Osteoblast (primary cell): ENCODE results near the gene ASTN2. TPM values are rescaled to one million over a fixed set of nuclear protein-coding genes. Genes with fewer than 3 reads are reported as not detected.

ENCODE experiments used
- DNase-seq: peaks from one replicate; pipeline ENCODE4 v3.0.0; 2011; ENCODE audit warnings: low spot score, mixed read lengths; ENCODE audit not compliant: insufficient read length; ENCODE audit errors: missing footprints
- H2AFZ ChIP-seq: 2 replicates; pipeline ENCODE4 v1.6.0; 2011; ENCODE audit warnings: mild to moderate bottlenecking, low read length
- H3K27ac ChIP-seq: 2 replicates; pipeline ENCODE4 v1.5.1; 2011; ENCODE audit warnings: mild to moderate bottlenecking, low read depth, low read length, moderate library complexity
- H3K27me3 ChIP-seq: 2 replicates; pipeline ENCODE4 v1.6.0; 2012; ENCODE audit warnings: mild to moderate bottlenecking, control low read depth, inconsistent platforms, low read length, moderate library complexity; ENCODE audit not compliant: insufficient read depth
- H3K36me3 ChIP-seq: 2 replicates; pipeline ENCODE4 v1.5.1; 2011; ENCODE audit warnings: mild to moderate bottlenecking, low read length, control low read depth, moderate library complexity; ENCODE audit not compliant: insufficient read depth
- H3K4me1 ChIP-seq: 2 replicates; pipeline ENCODE4 v1.5.1; 2011; ENCODE audit warnings: mild to moderate bottlenecking, low read length, control low read depth, moderate library complexity; ENCODE audit not compliant: insufficient read depth
- H3K4me2 ChIP-seq: 2 replicates; pipeline ENCODE4 v1.6.0; 2011; ENCODE audit warnings: mild to moderate bottlenecking, low read length; ENCODE audit not compliant: insufficient read depth
- H3K4me3 ChIP-seq: fragments of 200-600 bp; sonication (generic); 3 replicates; pipeline ENCODE4 v1.5.1; 2012; ENCODE audit warnings: mild to moderate bottlenecking, low read length, inconsistent platforms; ENCODE audit not compliant: insufficient read depth
- H3K79me2 ChIP-seq: 2 replicates; pipeline ENCODE4 v1.6.0; 2012; ENCODE audit warnings: mild to moderate bottlenecking, low read length, control low read depth, inconsistent platforms; ENCODE audit not compliant: insufficient read depth
- H3K9me3 ChIP-seq: 2 replicates; pipeline ENCODE4 v1.5.1; 2011; ENCODE audit warnings: low read depth, low read length, control low read depth
- H4K20me1 ChIP-seq: 2 replicates; pipeline ENCODE4 v1.6.0; 2012; ENCODE audit warnings: mild to moderate bottlenecking, low read length, control low read depth; ENCODE audit not compliant: insufficient read depth
- total RNA-seq: library from RNA; depleted of rRNA; stranded (reverse); fragments of >200 nt; gene quantifications from 2 replicates; pipeline ENCODE4 v1.2.3, GENCODE V29; 2012
- TF ChIP-seq, protein P1 (sequence below): IDR thresholded peaks from 2 replicates; pipeline ENCODE4 v1.5.1; 2011; ENCODE audit warnings: mild to moderate bottlenecking, low read depth, low read length, moderate library complexity; ENCODE audit errors: extremely low read depth

Gene ASTN2
- total RNA-seq, 1 donor = 4.7 TPM

DNA sequence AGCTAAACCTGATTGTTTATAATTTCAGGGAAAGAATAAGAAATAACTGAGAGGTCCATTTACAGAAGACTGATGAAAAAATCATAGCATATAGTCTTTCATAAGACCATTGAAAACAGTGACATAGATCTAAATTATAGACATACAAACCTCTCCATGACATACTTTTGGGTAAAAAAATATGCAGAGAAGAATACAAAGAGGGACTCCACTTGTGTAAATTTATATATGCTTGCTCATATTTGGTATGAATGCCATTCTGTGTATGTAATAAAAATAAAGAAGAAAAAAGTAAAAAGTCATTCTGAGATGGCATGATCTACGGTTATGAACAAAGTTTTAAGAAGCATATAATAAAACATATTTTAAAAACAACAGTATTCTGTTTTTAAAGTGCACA, 310.7 kb downstream of the ASTN2 start:
- H3K9me3 ChIP-seq = no peaks in the 10 kb centered on the region
- H3K4me1 ChIP-seq = no peaks in the 10 kb centered on the region
- no peak overlapping the region for H2AFZ ChIP-seq
- H4K20me1 ChIP-seq = no peaks in the 10 kb centered on the region
- DNase-seq = no peak
- no peaks in the 10 kb centered on the region for H3K36me3 ChIP-seq
- no peak overlapping the region for H3K4me3 ChIP-seq
- H3K4me2 ChIP-seq = no peak overlapping the region
- H3K79me2 ChIP-seq = no peaks in the 10 kb centered on the region
- no peak overlapping the region for H3K27ac ChIP-seq
- TF ChIP-seq, protein P1, sequence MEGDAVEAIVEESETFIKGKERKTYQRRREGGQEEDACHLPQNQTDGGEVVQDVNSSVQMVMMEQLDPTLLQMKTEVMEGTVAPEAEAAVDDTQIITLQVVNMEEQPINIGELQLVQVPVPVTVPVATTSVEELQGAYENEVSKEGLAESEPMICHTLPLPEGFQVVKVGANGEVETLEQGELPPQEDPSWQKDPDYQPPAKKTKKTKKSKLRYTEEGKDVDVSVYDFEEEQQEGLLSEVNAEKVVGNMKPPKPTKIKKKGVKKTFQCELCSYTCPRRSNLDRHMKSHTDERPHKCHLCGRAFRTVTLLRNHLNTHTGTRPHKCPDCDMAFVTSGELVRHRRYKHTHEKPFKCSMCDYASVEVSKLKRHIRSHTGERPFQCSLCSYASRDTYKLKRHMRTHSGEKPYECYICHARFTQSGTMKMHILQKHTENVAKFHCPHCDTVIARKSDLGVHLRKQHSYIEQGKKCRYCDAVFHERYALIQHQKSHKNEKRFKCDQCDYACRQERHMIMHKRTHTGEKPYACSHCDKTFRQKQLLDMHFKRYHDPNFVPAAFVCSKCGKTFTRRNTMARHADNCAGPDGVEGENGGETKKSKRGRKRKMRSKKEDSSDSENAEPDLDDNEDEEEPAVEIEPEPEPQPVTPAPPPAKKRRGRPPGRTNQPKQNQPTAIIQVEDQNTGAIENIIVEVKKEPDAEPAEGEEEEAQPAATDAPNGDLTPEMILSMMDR = no peak
- H3K27me3 ChIP-seq = no peaks in the 10 kb centered on the region

DNA sequence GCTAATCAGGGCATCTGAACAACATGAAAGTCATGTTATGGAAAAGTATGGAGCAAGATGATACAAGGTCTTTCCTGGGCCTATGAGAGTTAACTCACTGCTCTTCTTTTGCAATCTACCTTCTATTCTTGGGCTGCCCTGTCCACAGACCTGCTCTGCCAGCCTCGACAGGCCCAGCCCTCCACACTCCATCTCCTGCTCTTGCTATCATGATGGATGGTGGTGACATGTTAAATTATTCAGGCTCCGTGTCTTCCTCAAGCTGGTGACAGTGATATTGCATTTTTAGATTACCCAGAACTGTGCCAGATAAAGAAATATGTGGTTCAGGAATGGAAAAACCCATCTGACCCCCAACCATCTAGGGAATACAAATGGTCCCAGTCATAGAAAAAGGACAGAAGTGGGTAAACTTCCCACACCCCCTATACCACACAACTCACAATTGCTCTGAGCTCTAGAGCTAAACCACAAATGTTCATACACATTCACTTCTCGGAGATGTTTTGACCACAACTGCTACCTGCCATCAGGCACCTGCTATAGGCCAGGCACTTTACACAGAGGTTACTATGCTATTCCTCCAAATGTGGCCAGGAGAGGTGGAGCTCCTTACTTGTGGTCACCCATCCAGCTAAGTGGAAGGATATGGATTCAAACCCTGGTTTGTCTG, 311.3 kb downstream of the ASTN2 start:
- no peak for DNase-seq
- H3K36me3 ChIP-seq = no peaks in the 10 kb centered on the region

DNA sequence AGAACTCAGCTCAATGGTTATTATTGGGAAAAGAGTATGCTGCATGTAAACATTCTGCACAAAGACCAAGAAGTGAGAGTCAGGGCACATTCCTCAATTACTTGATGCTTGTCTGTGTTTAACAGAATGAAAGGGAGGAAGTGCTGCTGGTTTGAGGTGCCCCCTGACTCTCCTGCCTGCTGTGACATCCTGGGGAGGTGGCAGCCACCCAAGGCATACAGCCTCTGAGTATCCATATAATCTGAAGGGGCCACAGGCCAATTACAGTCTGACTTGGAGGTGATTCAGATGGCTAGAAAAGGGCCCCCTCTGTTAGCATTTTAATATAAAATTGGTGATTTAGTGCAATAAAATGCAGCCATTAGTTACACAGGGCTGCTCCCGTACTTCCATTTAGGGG, 313.8 kb downstream of the ASTN2 start:
- Histone ChIP-seq H3K4me3 (no peak overlapping the region), H3K4me1 (no peaks in the 10 kb centered on the region), H3K79me2 (no peaks in the 10 kb centered on the region), H3K27me3 (no peaks in the 10 kb centered on the region), H3K4me2 (no peak overlapping the region), H2AFZ (no peak overlapping the region), H3K36me3 (no peaks in the 10 kb centered on the region), H4K20me1 (no peaks in the 10 kb centered on the region), H3K9me3 (no peaks in the 10 kb centered on the region), H3K27ac (no peak overlapping the region)
- TF ChIP-seq, protein P1 = no peak
- DNase-seq = no peak

More for the DNA sequence above, 311.3 kb downstream of the ASTN2 start:
- Histone ChIP-seq H3K4me3 (no peak overlapping the region), H4K20me1 (no peaks in the 10 kb centered on the region), H3K27ac (no peak overlapping the region), H3K4me2 (no peak overlapping the region), H3K79me2 (no peaks in the 10 kb centered on the region), H2AFZ (no peak overlapping the region), H3K9me3 (no peaks in the 10 kb centered on the region), H3K27me3 (no peaks in the 10 kb centered on the region), H3K4me1 (no peaks in the 10 kb centered on the region)
- TF ChIP-seq, protein P1 = no peak

DNA sequence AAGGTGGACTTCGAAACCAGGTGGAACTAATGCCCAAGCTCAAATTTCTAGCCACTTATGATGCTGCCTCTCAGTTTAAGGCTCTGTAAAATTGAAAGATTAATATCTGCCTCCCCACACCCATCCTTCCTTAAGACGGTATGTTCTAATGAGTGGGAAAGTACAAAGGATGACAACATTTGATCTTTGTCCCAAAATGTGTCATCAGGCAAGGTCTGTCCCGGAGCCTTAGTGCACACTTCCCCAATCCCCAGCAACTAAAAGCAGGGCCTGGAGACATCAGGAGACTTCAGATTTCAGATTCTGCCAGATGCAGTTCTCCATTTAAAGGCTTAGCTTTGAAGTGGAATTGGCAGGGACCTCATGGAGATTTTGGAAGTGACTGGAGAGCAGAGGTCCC, 316.5 kb downstream of the ASTN2 start:
- no peaks in the 10 kb centered on the region for H3K79me2 ChIP-seq

More for the DNA sequence above, 316.5 kb downstream of the ASTN2 start:
- no peaks in the 10 kb centered on the region for H3K36me3 ChIP-seq
- H3K4me3 ChIP-seq = no peak overlapping the region
- no peaks in the 10 kb centered on the region for H3K27me3 ChIP-seq
- H3K9me3 ChIP-seq = no peaks in the 10 kb centered on the region
- H4K20me1 ChIP-seq = no peaks in the 10 kb centered on the region
- H3K27ac ChIP-seq = no peak overlapping the region
- H3K4me2 ChIP-seq = no peak overlapping the region
- no peaks in the 10 kb centered on the region for H3K4me1 ChIP-seq
- H2AFZ ChIP-seq = no peak overlapping the region
- TF ChIP-seq, protein P1 = no peak
- DNase-seq = no peak
